Cardiac muscle cell (in vitro differentiated cells and primary cell): ENCODE measurements around the gene ATP8B2. TPM values are rescaled to one million over a fixed set of nuclear protein-coding genes. Genes with fewer than 3 reads are reported as not detected.

ENCODE experiments used
- DNase-seq, 2 donors: peaks; one replicate each; pipeline versions ENCODE4 v3.0.0 to v3.0.0-alpha.2; 2010 to 2017; ENCODE audit warnings: low read depth in 1 of 2, low spot score in 1 of 2
- H3K27ac ChIP-seq: fragments of 200-600 bp; sonication (generic); 2 replicates; pipeline ENCODE4 v1.5.1; 2016
- H3K27me3 ChIP-seq: fragments of 200-600 bp; sonication (generic); 2 replicates; pipeline ENCODE4 v1.6.0; 2016; ENCODE audit warnings: control low read depth
- H3K36me3 ChIP-seq: fragments of 200-600 bp; sonication (generic); 2 replicates; pipeline ENCODE4 v1.5.1; 2016; ENCODE audit warnings: control low read depth
- H3K4me1 ChIP-seq: fragments of 200-600 bp; sonication (generic); 2 replicates; pipeline ENCODE4 v1.8.1; 2017; ENCODE audit warnings: low read depth, mild to moderate bottlenecking, mixed run types
- H3K4me3 ChIP-seq: fragments of 200-600 bp; sonication (generic); 2 replicates; pipeline ENCODE4 v1.5.1; 2016; ENCODE audit warnings: mild to moderate bottlenecking
- H3K9me3 ChIP-seq: fragments of 200-600 bp; sonication (generic); 2 replicates; pipeline ENCODE4 v1.5.1; 2017; ENCODE audit warnings: low read depth, mild to moderate bottlenecking, control low read depth
- polyA plus RNA-seq: library from polyadenylated mRNA; unstranded; fragments of >200 nt; fragmentation: Nextera tagmentation; extraction: Ambion mirVana; gene quantifications from 2 replicates; pipeline ENCODE4 v1.2.1, GENCODE V29; 2016
- total RNA-seq: library from RNA; depleted of rRNA; stranded (reverse); fragments of >200 nt; gene quantifications from 2 replicates; pipeline ENCODE4 v1.2.3, GENCODE V29; 2016
- TF ChIP-seq, protein P1 (sequence below): IDR thresholded peaks from 2 replicates; pipeline ENCODE4 v1.5.1; 2012; ENCODE audit warnings: low read depth, mild to moderate bottlenecking, low read length

ATP8B2 gene
- total and polyA plus RNA-seq, 2 experiments from 2014 or later, result 13.5 to 116 TPM

DNA sequence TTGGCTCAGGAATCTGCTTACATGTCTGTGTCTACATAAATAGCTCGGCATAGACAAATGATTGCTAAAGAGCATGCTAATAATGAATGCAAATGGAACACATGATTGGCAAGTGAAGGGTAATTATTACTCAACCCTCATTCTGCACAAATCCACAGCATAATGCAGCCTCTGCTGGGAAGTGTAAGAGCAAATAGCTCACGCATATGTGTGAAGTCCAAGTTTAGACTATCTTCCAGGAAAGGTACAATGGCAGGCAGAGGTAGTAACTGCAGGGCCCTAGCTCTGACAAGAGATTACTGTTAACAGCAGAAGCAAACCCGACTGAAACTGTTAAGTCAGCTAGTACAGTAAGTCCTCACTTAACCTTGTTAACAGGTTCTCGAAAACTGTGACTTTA lies 72.8 kb downstream of the ATP8B2 start:
- DNase-seq, result no peak
- Histone ChIP-seq H3K4me1 (no peaks in the 10 kb centered on the region), H3K36me3 (no peaks in the 10 kb centered on the region), H3K27me3 (peaks cover 1% of the 10 kb centered on the region), H3K27ac (no peak overlapping the region), H3K4me3 (no peak overlapping the region), H3K9me3 (no peaks in the 10 kb centered on the region)
- TF ChIP-seq, protein P1, sequence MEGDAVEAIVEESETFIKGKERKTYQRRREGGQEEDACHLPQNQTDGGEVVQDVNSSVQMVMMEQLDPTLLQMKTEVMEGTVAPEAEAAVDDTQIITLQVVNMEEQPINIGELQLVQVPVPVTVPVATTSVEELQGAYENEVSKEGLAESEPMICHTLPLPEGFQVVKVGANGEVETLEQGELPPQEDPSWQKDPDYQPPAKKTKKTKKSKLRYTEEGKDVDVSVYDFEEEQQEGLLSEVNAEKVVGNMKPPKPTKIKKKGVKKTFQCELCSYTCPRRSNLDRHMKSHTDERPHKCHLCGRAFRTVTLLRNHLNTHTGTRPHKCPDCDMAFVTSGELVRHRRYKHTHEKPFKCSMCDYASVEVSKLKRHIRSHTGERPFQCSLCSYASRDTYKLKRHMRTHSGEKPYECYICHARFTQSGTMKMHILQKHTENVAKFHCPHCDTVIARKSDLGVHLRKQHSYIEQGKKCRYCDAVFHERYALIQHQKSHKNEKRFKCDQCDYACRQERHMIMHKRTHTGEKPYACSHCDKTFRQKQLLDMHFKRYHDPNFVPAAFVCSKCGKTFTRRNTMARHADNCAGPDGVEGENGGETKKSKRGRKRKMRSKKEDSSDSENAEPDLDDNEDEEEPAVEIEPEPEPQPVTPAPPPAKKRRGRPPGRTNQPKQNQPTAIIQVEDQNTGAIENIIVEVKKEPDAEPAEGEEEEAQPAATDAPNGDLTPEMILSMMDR, result no peak

DNA sequence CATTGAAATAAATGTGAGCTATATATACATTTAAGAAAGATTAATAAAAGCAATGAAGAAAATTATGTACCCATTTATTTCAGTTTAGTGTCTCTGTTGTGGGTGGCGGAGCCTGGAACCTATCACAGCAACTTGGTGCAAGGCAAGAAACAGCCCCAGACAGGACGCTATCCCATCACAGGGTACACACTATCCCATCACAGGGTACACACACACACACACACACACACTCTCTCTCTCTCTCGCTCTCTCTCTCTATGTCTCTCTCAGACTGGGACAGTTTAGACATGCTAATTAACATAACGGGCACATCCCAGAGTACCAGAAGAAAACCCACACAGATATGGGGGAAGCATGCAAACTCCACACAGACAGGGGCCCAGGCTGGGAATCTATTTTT lies 73.4 kb downstream of the ATP8B2 start:
- TF ChIP-seq, protein P1, result no peak
- H3K27me3 ChIP-seq, result peaks cover 7% of the 10 kb centered on the region

DNA sequence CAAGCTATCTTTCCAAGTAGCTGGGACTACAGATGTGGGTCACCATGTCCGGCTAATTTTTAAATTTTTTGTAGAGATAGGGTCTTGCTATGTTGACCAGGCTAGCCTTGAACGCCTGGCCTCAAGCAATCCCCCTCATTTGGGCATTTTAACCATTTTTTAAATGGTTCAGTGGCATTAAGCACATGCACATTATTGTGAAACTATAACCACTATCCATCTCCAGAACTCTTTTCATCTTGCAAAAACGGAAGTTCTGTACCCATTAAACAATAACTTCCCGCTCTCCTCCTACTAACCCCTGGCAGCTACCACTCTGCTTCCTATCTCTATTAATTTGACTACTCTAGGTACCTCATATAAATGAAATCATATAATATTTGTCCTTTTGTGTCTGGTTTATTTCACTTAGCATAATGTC lies 75.1 kb downstream of the ATP8B2 start:
- Histone ChIP-seq H3K4me1 (no peaks in the 10 kb centered on the region), H3K27me3 (peaks cover 24% of the 10 kb centered on the region), H3K9me3 (no peaks in the 10 kb centered on the region), H3K4me3 (no peak overlapping the region), H3K36me3 (no peaks in the 10 kb centered on the region), H3K27ac (no peak overlapping the region)
- TF ChIP-seq, protein P1, result no peak
- no peak for DNase-seq

More for the DNA sequence above, 73.4 kb downstream of the ATP8B2 start:
- H3K4me1 ChIP-seq, result no peaks in the 10 kb centered on the region
- no peaks in the 10 kb centered on the region for H3K36me3 ChIP-seq
- DNase-seq, result no peak
- no peak overlapping the region for H3K27ac ChIP-seq
- no peaks in the 10 kb centered on the region for H3K9me3 ChIP-seq
- no peak overlapping the region for H3K4me3 ChIP-seq

Other genes starting within 250 kb of the ATP8B2 start
- 0.18 TPM in 1 of 2 replicates, not detected in the other for gene NUP210L, start 170.5 kb upstream of the ATP8B2 start, total RNA-seq
- gene NUP210L, start 170.5 kb upstream of the ATP8B2 start, polyA plus RNA-seq, result not detected in 2 replicates
- 120 and 137 TPM in 2 replicates for gene TPM3, start 133.4 kb upstream of the ATP8B2 start, total RNA-seq
- 109 and 139 TPM in 2 replicates for gene TPM3, start 133.4 kb upstream of the ATP8B2 start, polyA plus RNA-seq
- not detected in 2 replicates for gene CFAP141, start 119.2 kb upstream of the ATP8B2 start, total RNA-seq
- not detected in 2 replicates for gene CFAP141, start 119.2 kb upstream of the ATP8B2 start, polyA plus RNA-seq
- gene UBAP2L, start 104.6 kb upstream of the ATP8B2 start, total RNA-seq, result 111 and 190 TPM in 2 replicates
- 142 and 164 TPM in 2 replicates for gene UBAP2L, start 104.6 kb upstream of the ATP8B2 start, polyA plus RNA-seq
- 92.1 and 101 TPM in 2 replicates for gene HAX1, start 52.9 kb upstream of the ATP8B2 start, total RNA-seq
- gene HAX1, start 52.9 kb upstream of the ATP8B2 start, polyA plus RNA-seq, result 106 and 112 TPM in 2 replicates
- 4.8 and 11.2 TPM in 2 replicates for gene AQP10, start 4.4 kb upstream of the ATP8B2 start, total RNA-seq
- 5.4 and 20.6 TPM in 2 replicates for gene AQP10, start 4.4 kb upstream of the ATP8B2 start, polyA plus RNA-seq
- gene IL6R, start 79.8 kb downstream of the ATP8B2 start, total RNA-seq, result 5.2 and 17.2 TPM in 2 replicates
- 2.5 and 3.9 TPM in 2 replicates for gene IL6R, start 79.8 kb downstream of the ATP8B2 start, polyA plus RNA-seq
- 0.51 and 0.53 TPM in 2 replicates for gene TDRD10, start 176.7 kb downstream of the ATP8B2 start, total RNA-seq
- 0.54 and 1.0 TPM in 2 replicates for gene TDRD10, start 176.7 kb downstream of the ATP8B2 start, polyA plus RNA-seq
- 2.1 and 2.7 TPM in 2 replicates for gene SHE, start 176.9 kb downstream of the ATP8B2 start, total RNA-seq
- 1.7 and 2.0 TPM in 2 replicates for gene SHE, start 176.9 kb downstream of the ATP8B2 start, polyA plus RNA-seq
- gene UBE2Q1, start 233.1 kb downstream of the ATP8B2 start, total RNA-seq, result 41.6 and 46.5 TPM in 2 replicates
- gene UBE2Q1, start 233.1 kb downstream of the ATP8B2 start, polyA plus RNA-seq, result 60.8 and 77.2 TPM in 2 replicates
- 0.12 and 0.46 TPM in 2 replicates for gene CHRNB2, start 242.3 kb downstream of the ATP8B2 start, total RNA-seq
- not detected in 2 replicates for gene CHRNB2, start 242.3 kb downstream of the ATP8B2 start, polyA plus RNA-seq